ENCODE measurements around the gene ZNF648. TPM values are rescaled to one million over a fixed set of nuclear protein-coding genes. Genes with fewer than 3 reads are reported as not detected.
"Not testable (repeated sequence)": the region's sequence is repeated elsewhere in the genome, so short reads cannot be mapped to it uniquely, and the experiment has no call there.

Gene ZNF648
- total RNA-seq, 1 donor from 2014 or later, result not detected

DNA sequence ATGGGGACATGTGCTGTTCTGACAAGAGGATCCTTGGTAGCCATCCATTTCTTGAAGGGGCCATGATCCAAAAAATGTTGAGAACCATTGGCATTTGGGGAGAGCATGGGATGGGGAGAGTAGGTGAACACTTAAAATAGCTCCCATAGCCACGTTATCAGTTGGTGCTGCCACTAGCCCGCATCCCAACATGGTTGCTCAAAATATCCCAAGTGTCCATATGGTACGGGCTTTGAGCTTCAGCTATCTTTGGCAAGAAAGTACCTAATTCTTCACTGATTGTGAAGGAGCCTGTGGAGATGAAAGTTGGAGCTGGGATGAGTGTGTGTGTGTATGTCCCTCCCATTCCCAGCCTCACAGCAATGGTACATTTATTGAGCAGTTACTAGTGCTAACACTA is 3.1 kb upstream of the ZNF648 start:
- Mint-ChIP-seq H3K4me3 (ENCODE audit: low read depth) (no peak overlapping the region), H3K36me3 (ENCODE audit: low read depth) (no peaks in the 10 kb centered on the region), H3K4me1 (ENCODE audit: low read depth) (peaks cover 2% of the 10 kb centered on the region), H3K9me3 (no peaks in the 10 kb centered on the region), H3K27me3 (ENCODE audit: low read depth) (peaks cover 33% of the 10 kb centered on the region), H3K27ac (no peak overlapping the region)
- intact Hi-C loops (cut with micrococcal nuclease), result no loop called here
- no peak for DNase-seq (ENCODE audit: low spot score)

DNA sequence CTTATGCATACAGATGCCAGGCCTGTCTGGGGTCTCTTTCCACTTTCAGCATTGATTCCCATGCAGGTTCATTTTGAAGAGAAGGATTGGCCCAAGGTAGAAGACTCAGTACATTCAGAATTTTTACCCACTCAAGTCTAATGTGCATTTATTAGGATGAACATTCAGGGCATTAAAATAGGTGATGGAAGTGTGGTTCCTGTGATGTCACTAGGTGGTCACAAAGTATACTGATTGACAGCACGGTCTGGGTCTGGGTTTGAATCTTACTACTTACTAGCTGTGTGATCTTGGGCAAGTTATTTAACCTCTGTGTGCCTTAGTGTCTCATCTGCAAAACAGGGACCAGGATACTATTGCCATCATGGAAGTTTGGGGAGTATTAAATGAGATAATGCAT is 711 bp upstream of the ZNF648 start:
- no peaks in the 10 kb centered on the region for H3K9me3 Mint-ChIP-seq
- DNase-seq (ENCODE audit: low spot score), result no peak
- intact Hi-C loops (cut with micrococcal nuclease), result no loop called here
- H3K4me3 Mint-ChIP-seq (ENCODE audit: low read depth), result no peak overlapping the region
- H3K36me3 Mint-ChIP-seq (ENCODE audit: low read depth), result no peaks in the 10 kb centered on the region
- peaks cover 4% of the 10 kb centered on the region for H3K4me1 Mint-ChIP-seq (ENCODE audit: low read depth)
- peaks cover 36% of the 10 kb centered on the region for H3K27me3 Mint-ChIP-seq (ENCODE audit: low read depth)
- no peak overlapping the region for H3K27ac Mint-ChIP-seq

DNA sequence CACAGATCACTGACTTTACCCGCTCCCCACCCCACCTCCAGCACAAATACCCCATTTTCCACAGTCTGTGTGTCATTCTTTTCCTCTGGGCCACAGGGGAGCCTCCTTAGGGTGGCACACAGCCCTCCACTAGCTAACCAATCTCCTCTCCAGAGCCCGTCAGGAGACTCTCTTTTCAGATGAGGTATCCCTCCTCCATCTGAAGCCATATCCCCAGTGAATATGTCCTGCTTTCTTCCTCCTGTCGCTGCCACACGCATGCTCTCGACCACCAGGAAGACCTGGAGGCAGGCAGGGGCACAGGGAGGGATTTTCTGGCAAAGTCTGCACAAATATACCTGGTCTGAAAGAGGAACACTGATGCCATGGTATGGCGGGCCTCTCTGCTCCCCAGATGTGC is 635 bp downstream of the ZNF648 start:
- Mint-ChIP-seq H3K9me3 (no peaks in the 10 kb centered on the region), H3K27me3 (ENCODE audit: low read depth) (peaks cover 47% of the 10 kb centered on the region)
- intact Hi-C loops (cut with micrococcal nuclease), result no loop called here

DNA sequence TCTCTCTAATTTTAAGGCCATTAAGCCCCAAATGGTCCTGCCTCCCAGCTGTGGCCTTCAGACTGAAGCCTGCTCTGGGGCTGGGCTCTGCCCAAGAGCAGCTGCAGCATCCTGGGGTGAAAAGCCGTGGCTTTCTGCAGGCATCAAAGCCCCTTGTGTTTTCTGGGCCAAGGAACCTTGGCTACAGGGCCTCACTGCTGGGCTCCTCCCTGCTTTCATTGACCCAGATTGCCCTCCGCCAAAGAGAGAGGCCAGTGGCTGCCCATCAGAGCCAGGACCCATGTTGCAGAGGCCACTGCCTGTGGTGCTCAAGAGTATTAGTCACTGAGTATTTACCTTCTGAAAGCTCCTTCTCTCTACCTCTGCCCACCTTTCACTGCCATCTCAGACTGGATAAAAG is 1.6 kb downstream of the ZNF648 start:
- Mint-ChIP-seq H3K9me3 (no peaks in the 10 kb centered on the region), H3K36me3 (ENCODE audit: low read depth) (no peaks in the 10 kb centered on the region), H3K27ac (no peak overlapping the region), H3K27me3 (ENCODE audit: low read depth) (peaks cover 47% of the 10 kb centered on the region), H3K4me3 (ENCODE audit: low read depth) (no peak overlapping the region), H3K4me1 (ENCODE audit: low read depth) (peaks cover 10% of the 10 kb centered on the region)
- intact Hi-C loops (cut with micrococcal nuclease), result no loop called here
- no peak for DNase-seq (ENCODE audit: low spot score)

More for the DNA sequence above, 635 bp downstream of the ZNF648 start:
- H3K27ac Mint-ChIP-seq, result no peak overlapping the region
- no peaks in the 10 kb centered on the region for H3K36me3 Mint-ChIP-seq (ENCODE audit: low read depth)
- H3K4me3 Mint-ChIP-seq (ENCODE audit: low read depth), result no peak overlapping the region
- H3K4me1 Mint-ChIP-seq (ENCODE audit: low read depth), result peaks cover 10% of the 10 kb centered on the region
- DNase-seq (ENCODE audit: low spot score), result no peak

DNA sequence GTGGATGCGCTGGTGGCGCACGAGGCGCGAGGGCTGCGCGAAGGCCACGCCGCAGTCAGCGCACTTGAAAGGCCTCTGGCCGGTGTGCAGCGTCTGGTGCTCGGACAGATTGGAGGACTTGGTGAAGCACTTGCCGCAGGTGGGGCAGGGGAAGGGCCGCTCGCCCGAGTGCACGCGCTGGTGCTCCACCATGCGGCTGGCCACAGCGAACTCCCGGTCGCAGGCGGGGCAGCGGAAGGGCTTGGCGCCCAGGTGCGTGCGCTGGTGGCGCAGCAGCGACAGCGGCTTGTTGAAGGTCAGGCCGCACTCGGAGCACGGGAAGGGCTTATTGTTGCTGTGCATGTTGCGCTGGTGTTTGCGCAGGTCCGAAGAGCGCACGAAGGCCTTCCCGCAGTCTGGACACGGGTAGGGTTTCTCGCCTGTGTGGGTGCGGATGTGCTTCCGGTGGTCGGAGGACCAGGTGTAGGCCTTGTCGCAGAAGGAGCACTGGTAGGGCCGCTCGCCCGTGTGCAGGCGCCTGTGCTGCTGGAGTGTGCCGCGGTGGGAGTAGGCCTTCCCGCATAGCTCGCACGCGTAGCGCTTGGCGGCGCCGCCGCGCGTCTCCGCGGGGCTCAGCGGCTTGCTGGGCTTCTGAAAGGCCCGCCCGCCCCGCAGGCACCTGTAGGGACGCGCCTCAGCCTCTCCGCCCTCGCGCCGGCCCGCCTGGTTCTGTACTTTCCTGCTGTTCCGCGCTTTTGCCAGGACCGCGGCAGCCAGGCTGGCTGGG is 4.7 kb downstream of the ZNF648 start:
- no peak overlapping the region for H3K4me3 Mint-ChIP-seq (ENCODE audit: low read depth)
- intact Hi-C loops (cut with micrococcal nuclease), result no loop called here
- H3K27me3 Mint-ChIP-seq (ENCODE audit: low read depth), result peaks cover 40% of the 10 kb centered on the region
- H3K27ac Mint-ChIP-seq, result no peak overlapping the region
- no peak for DNase-seq (ENCODE audit: low spot score)
- H3K4me1 Mint-ChIP-seq (ENCODE audit: low read depth), result peaks cover 17% of the 10 kb centered on the region
- H3K9me3 Mint-ChIP-seq, result no peaks in the 10 kb centered on the region
- H3K36me3 Mint-ChIP-seq (ENCODE audit: low read depth), result no peaks in the 10 kb centered on the region

DNA sequence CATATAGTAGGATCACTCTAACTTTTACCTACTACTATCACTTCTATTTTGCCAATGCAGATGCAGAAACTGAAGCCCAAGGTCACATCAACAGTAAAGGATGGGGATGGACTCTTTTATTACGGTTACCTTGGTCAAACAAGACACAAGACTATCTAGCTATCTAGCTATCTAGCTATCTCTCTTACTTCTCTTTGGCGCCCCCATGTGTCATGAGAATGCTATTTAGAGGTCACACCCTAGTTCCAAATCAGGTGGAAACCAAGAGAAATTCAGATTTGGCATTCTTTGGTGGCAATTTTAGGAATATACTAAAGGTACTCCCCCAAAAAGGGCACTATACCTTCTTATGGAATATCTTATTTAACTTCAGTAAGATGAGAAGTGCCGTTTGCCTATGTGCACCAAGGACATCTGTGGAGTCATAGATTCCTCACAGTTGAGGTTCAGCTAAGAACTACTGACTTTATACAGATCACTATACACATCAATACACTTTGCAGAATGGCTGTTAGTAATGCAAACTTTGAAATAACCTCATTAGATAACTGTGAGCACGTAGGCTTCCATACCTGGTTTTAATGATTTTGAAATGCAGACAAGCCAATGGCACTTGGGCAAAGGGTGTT is 6.7 kb downstream of the ZNF648 start:
- peaks cover 24% of the 10 kb centered on the region for H3K27me3 Mint-ChIP-seq (ENCODE audit: low read depth)
- intact Hi-C loops (cut with micrococcal nuclease), result loop anchor here (2.0 to 5.0 kb wide), 2 partner anchors 118 to 576 kb away; no protein-coding TSS in a partner anchor
- H3K27ac Mint-ChIP-seq, result no peak overlapping the region
- H3K4me3 Mint-ChIP-seq (ENCODE audit: low read depth), result no peak overlapping the region
- peaks cover 26% of the 10 kb centered on the region for H3K4me1 Mint-ChIP-seq (ENCODE audit: low read depth)
- no peaks in the 10 kb centered on the region for H3K9me3 Mint-ChIP-seq
- H3K36me3 Mint-ChIP-seq (ENCODE audit: low read depth), result no peaks in the 10 kb centered on the region
- peak; percentile 30 for DNase-seq (ENCODE audit: low spot score)

DNA sequence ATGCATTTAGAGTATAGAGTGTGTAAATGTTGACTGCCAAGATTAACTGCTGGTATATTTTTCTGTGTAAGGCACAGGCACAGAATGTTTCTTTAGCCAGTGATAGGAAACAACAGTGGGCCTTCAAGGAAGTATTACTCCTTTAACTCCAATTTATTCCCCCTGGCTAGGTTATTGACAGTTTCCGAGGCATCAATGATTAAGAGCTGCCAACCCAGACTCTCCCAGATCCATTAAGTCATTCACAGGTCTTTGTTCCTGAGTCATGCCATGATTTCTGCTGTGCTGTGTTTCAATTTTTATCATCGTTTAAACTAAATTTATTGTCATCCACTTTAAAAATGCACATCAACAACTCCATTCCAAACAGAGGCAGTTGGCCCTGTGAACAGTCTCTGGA is 9.2 kb downstream of the ZNF648 start:
- Mint-ChIP-seq H3K27me3 (ENCODE audit: low read depth) (peaks cover 15% of the 10 kb centered on the region), H3K4me1 (ENCODE audit: low read depth) (peaks cover 35% of the 10 kb centered on the region), H3K27ac (no peak overlapping the region), H3K9me3 (no peaks in the 10 kb centered on the region), H3K36me3 (ENCODE audit: low read depth) (peaks cover 6% of the 10 kb centered on the region), H3K4me3 (ENCODE audit: low read depth) (no peak overlapping the region)
- intact Hi-C loops (cut with micrococcal nuclease), result loop anchor here (5.0 kb wide), 1 partner anchor 115 kb away; no protein-coding TSS in a partner anchor
- DNase-seq (ENCODE audit: low spot score), result no peak

DNA sequence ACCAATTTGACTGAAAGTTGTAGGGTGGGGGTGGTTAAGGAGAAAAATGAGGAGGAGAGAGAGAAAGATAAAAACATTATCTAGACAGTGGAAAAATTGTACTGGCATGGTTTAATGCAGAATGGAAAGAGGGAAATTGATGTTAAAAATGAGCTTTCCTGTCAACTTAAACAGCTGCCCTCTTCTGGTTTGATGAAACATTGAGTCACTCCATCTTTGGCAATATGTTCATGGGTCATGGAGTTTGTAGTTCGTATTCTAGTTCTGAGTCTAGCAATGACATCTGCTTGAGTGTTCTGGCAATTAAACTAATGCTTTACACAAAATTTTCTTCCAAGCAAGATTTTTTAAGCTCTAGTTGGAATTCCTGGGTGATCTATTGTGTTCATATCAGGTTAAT is 9.6 kb downstream of the ZNF648 start:
- Mint-ChIP-seq H3K27me3 (ENCODE audit: low read depth) (peaks cover 12% of the 10 kb centered on the region), H3K4me1 (ENCODE audit: low read depth) (peaks cover 35% of the 10 kb centered on the region), H3K27ac (no peak overlapping the region), H3K4me3 (ENCODE audit: low read depth) (no peak overlapping the region), H3K9me3 (peaks cover under 1% of the 10 kb centered on the region), H3K36me3 (ENCODE audit: low read depth) (peaks cover 6% of the 10 kb centered on the region)
- no peak for DNase-seq (ENCODE audit: low spot score)
- intact Hi-C loops (cut with micrococcal nuclease), result loop anchor here (5.0 kb wide), 1 partner anchor 115 kb away; no protein-coding TSS in a partner anchor

DNA sequence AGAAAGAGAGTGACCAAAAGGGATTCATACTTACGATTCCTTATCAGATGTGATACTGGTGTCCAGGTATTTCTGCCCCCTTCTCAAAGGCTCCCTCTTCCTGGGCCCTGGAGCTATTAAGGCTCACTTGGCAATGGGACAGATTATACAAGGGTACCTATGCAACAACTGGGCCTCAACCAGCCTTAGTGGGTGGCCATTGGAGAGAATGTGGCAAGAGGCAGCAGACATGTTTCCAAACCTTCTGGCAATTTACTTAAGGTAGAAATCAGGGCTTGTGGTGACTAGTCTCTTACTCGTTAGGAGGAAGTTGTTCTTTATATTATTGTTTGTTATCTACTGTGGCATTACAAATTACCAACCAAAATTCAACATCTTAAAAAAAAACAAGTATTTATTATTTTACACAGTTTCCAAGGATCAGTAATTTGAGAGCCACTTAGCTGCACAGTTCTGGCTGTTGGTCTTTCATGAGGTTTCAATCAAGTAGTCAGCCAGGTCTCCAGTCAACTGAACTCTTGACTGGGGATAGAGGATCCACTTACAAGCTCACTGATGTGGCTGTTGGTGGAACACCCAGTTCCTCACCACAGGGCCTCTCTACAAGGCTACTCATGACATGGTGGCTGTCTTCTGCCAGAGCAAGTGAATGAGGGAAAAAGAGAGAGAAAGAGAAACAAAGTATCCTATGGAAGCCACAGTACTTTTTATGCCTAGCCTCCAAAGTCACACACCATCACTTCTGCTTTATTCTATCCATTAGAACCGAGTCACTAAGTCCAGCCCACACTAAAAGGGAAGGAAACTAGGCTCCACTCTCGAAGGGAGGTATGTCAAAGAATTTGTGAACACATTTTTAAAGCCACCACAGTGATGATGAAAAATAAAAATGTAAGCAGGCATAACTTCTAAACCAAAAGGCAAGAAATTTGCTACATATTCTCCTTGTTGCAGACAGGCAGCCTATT is 10.7 kb downstream of the ZNF648 start:
- intact Hi-C loops (cut with micrococcal nuclease), result loop anchor here (5.0 kb wide), 1 partner anchor 113 kb away; no protein-coding TSS in a partner anchor
- Mint-ChIP-seq H3K9me3 (peaks cover 8% of the 10 kb centered on the region), H3K27me3 (ENCODE audit: low read depth) (peaks cover 2% of the 10 kb centered on the region), H3K4me3 (ENCODE audit: low read depth) (no peak overlapping the region), H3K36me3 (ENCODE audit: low read depth) (peaks cover 18% of the 10 kb centered on the region), H3K27ac (no peak overlapping the region), H3K4me1 (ENCODE audit: low read depth) (peaks cover 37% of the 10 kb centered on the region)
- no peak for DNase-seq (ENCODE audit: low spot score)

DNA sequence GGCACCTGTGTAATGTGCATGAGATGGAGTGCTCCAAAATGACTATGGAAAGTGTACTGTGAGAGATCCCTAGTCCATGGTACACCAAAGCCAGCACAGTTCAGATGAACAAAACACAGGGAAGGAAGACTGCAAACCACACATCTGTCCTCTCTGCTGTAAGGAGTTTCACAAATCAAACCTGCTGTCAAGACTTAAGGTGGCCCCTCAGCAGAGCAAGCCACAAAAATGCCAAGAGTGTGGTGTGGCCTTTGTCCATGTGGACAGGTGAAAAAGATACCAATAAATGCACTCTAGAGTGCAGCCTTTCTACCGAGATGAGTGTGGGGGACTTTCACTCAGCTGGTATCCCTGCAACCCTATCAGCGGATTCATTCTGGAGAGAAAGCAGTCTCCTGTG is 12.9 kb downstream of the ZNF648 start:
- Mint-ChIP-seq H3K27ac (no peak overlapping the region), H3K27me3 (ENCODE audit: low read depth) (no peaks in the 10 kb centered on the region), H3K4me3 (ENCODE audit: low read depth) (no peak overlapping the region), H3K9me3 (peaks cover 18% of the 10 kb centered on the region), H3K4me1 (ENCODE audit: low read depth) (peaks cover 35% of the 10 kb centered on the region), H3K36me3 (ENCODE audit: low read depth) (peaks cover 24% of the 10 kb centered on the region)
- DNase-seq (ENCODE audit: low spot score), result no peak
- intact Hi-C loops (cut with micrococcal nuclease), result no loop called here

DNA sequence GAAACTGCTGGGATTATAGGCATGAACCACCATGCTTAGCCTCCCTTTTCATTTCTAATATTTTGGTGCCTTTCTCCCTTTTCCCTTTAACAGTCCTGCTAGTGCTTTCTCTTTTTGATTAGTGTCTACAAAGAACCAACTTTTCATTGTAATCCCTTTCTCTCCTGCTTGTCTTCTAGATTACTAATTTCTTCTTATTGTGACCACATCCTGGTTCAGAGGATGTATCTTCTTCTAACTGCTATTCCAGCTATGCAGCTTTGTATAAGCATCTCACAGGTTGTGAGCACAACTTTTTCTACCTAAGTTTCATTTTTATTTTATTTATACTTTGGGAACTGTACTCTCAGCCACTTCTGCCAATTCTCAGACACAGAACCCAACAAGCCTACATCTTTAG is 14.7 kb downstream of the ZNF648 start:
- peaks cover 20% of the 10 kb centered on the region for H3K9me3 Mint-ChIP-seq
- H3K27ac Mint-ChIP-seq, result peak overlapping the region; percentile 88
- H3K4me1 Mint-ChIP-seq (ENCODE audit: low read depth), result peaks cover 30% of the 10 kb centered on the region
- no peaks in the 10 kb centered on the region for H3K27me3 Mint-ChIP-seq (ENCODE audit: low read depth)
- intact Hi-C loops (cut with micrococcal nuclease), result loop anchor here (2.0 kb wide), 1 partner anchor 18 kb away; no protein-coding TSS in a partner anchor
- H3K36me3 Mint-ChIP-seq (ENCODE audit: low read depth), result peaks cover 24% of the 10 kb centered on the region
- no peak overlapping the region for H3K4me3 Mint-ChIP-seq (ENCODE audit: low read depth)
- DNase-seq (ENCODE audit: low spot score), result no peak

DNA sequence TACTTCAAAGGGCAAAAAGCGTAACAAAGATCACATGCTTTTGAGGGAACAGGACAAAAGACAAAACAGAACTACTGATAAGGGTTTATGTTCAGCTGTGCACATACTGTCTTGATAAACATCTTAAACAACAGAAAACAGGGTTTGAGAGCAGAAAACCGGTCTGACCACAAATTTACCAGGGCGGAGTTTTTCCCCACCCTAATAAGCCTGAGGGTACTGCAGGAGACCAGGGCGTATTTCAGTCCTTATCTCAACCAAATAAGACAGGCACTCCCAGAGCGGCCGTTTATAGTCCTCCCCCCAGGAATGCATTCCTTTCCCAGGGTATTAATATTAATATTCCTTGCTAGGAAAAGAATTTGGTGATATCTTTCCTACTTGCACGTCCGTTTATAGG is 16.0 kb downstream of the ZNF648 start:
- Mint-ChIP-seq H3K4me1 (ENCODE audit: low read depth) (peaks cover 23% of the 10 kb centered on the region), H3K9me3 (peaks cover 24% of the 10 kb centered on the region), H3K36me3 (ENCODE audit: low read depth) (peaks cover 24% of the 10 kb centered on the region)
- H3K27ac Mint-ChIP-seq; intact Hi-C loops (cut with micrococcal nuclease); H3K27me3 Mint-ChIP-seq (ENCODE audit: low read depth); DNase-seq (ENCODE audit: low spot score); H3K4me3 Mint-ChIP-seq (ENCODE audit: low read depth): not testable (repeated sequence)

Measured in activated T-helper 2 cell treated with anti-CD3 and anti-CD28 coated beads, Interferon-gamma antibody, Interleukin-2, Interleukin-4, amounts not matched to agents 10 μg/mL and 5 μg/mL and 100 μg/mL, durations not matched to agents 14 hours and 24 hours and 36 hours (primary cell).